ENCODE results near the gene CALN1. TPM values are rescaled to one million over a fixed set of nuclear protein-coding genes. Genes with fewer than 3 reads are reported as not detected.

The CALN1 gene
- total RNA-seq, 1 donor from 2014 or later = not detected

- no peak for TF ChIP-seq CTCF (IDR thresholded peaks at IDR 0.05; ENCODE audit: insufficient read depth, low read length, severe bottlenecking)
- FAIRE-seq (no peak), DNase-seq (ENCODE audit: low read depth) (no peak)
- no peak overlapping the region for H3K4me3 ChIP-seq (ENCODE audit: low read depth, low read length)
- no peaks in the 10 kb centered on the region for H3K27me3 ChIP-seq (ENCODE audit: control insufficient read depth, insufficient read depth, low read length)
- H3K36me3 ChIP-seq (ENCODE audit: control insufficient read depth, insufficient read depth, low read length) = no peaks in the 10 kb centered on the region
Observed at GRCh38 chr7:72406820-72407403, 5.2 kb downstream of the CALN1 start.

DNA sequence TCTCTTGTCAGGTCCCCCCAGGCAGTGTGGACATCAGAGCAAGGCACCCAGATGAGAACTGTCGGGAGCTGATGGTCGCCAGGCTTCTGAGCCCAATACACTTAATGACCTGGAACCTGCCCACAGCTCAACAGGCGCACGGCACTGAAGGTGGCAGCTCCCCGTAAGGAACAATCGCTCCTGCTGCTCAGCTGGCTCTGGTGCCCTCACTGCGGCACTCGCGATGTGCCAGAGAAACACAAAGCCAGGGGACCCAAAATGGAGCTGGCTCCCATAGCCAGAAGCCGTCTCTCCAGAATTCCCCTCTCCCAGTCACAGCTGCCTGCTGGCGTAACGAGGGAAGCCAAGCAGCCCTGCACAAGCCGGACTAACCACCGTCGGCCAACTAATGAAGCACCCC, 6.3 kb downstream of the CALN1 start:
- Histone ChIP-seq H3K27me3 (ENCODE audit: control insufficient read depth, insufficient read depth, low read length) (no peaks in the 10 kb centered on the region), H3K36me3 (ENCODE audit: control insufficient read depth, insufficient read depth, low read length) (no peaks in the 10 kb centered on the region), H3K4me3 (ENCODE audit: low read depth, low read length) (no peak overlapping the region)
- FAIRE-seq (no peak), DNase-seq (ENCODE audit: low read depth) (no peak)
- TF ChIP-seq CTCF (IDR thresholded peaks at IDR 0.05; ENCODE audit: insufficient read depth, low read length, severe bottlenecking) = no peak

DNA sequence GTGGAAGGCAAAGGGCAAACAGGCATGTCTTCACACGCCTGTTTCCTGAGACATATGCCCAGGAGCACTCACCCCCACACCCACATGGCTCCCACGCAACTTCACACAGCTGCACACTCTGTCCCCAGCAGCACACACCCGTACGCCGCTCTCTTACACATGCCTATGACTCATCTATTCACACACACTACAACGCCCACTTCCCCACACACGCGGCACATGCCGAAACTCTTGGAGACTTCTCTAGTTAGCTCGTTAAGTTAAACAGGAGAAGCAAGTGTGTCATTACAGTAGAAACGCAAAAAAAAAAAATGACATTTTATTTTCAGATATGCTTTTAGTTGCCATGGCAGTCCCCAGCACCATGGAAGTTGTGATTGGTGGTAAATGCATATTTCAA, 6.7 kb downstream of the CALN1 start:
- DNase-seq (ENCODE audit: low read depth) (peak; percentile 17), FAIRE-seq (peak; percentile 43)
- no peak overlapping the region for H3K4me3 ChIP-seq (ENCODE audit: low read depth, low read length)
- H3K36me3 ChIP-seq (ENCODE audit: control insufficient read depth, insufficient read depth, low read length) = no peaks in the 10 kb centered on the region
- TF ChIP-seq CTCF (IDR thresholded peaks at IDR 0.05; ENCODE audit: insufficient read depth, low read length, severe bottlenecking) = no peak
- H3K27me3 ChIP-seq (ENCODE audit: control insufficient read depth, insufficient read depth, low read length) = no peaks in the 10 kb centered on the region

- H3K27me3 ChIP-seq (ENCODE audit: control insufficient read depth, insufficient read depth, low read length) = no peaks in the 10 kb centered on the region
- no peak for TF ChIP-seq CTCF (IDR thresholded peaks at IDR 0.05; ENCODE audit: insufficient read depth, low read length, severe bottlenecking)
- FAIRE-seq (no peak), DNase-seq (ENCODE audit: low read depth) (no peak)
- no peak overlapping the region for H3K4me3 ChIP-seq (ENCODE audit: low read depth, low read length)
- no peaks in the 10 kb centered on the region for H3K36me3 ChIP-seq (ENCODE audit: control insufficient read depth, insufficient read depth, low read length)
Observed at GRCh38 chr7:72404743-72405142, 7.4 kb downstream of the CALN1 start.

GRCh38 chr7:72403458-72404076, 8.6 kb downstream of the CALN1 start:
- no peak for DNase-seq (ENCODE audit: low read depth)
- no peaks in the 10 kb centered on the region for H3K36me3 ChIP-seq (ENCODE audit: control insufficient read depth, insufficient read depth, low read length)
- H3K4me3 ChIP-seq (ENCODE audit: low read depth, low read length) = no peak overlapping the region
- FAIRE-seq = no peak
- no peaks in the 10 kb centered on the region for H3K27me3 ChIP-seq (ENCODE audit: control insufficient read depth, insufficient read depth, low read length)
- no peak for TF ChIP-seq CTCF (IDR thresholded peaks at IDR 0.05; ENCODE audit: insufficient read depth, low read length, severe bottlenecking)

- no peak for FAIRE-seq
Observed at GRCh38 chr7:72394016-72394415, 18.1 kb downstream of the CALN1 start.

More at GRCh38 chr7:72394016-72394415, 18.1 kb downstream of the CALN1 start:
- TF ChIP-seq CTCF (IDR thresholded peaks at IDR 0.05; ENCODE audit: insufficient read depth, low read length, severe bottlenecking) = no peak
- Histone ChIP-seq H3K27me3 (ENCODE audit: control insufficient read depth, insufficient read depth, low read length) (no peaks in the 10 kb centered on the region), H3K36me3 (ENCODE audit: control insufficient read depth, insufficient read depth, low read length) (no peaks in the 10 kb centered on the region), H3K4me3 (ENCODE audit: low read depth, low read length) (no peak overlapping the region)
- DNase-seq (ENCODE audit: low read depth) = no peak
